Mesendoderm (in vitro differentiated cells): ENCODE results near the gene RCVRN.

Source experiments
- DNase-seq: peaks from one replicate; pipeline ENCODE4 v3.0.0; 2013
- H2AK5ac ChIP-seq: 2 replicates; pipeline ENCODE4 v1.6.1; 2013; ENCODE audit warnings: low read length, inconsistent platforms
- H2BK120ac ChIP-seq: 2 replicates; pipeline ENCODE4 v1.6.1; 2013; ENCODE audit warnings: low read depth, mild to moderate bottlenecking, low read length, moderate library complexity, mixed read lengths
- H2BK15ac ChIP-seq: replicated peaks from 2 replicates; pipeline ENCODE4 v1.6.1; 2013; ENCODE audit warnings: low read depth, mild to moderate bottlenecking, moderate library complexity
- H2BK5ac ChIP-seq: 2 replicates; pipeline ENCODE4 v1.6.1; 2013; ENCODE audit warnings: low read length, inconsistent platforms
- H3K18ac ChIP-seq: 2 replicates; pipeline ENCODE4 v1.6.1; 2013; ENCODE audit warnings: mild to moderate bottlenecking, low read length, mixed read lengths
- H3K23ac ChIP-seq: one replicate; pipeline ENCODE4 v1.6.1; 2013; ENCODE audit warnings: low read length
- H3K27ac ChIP-seq: 2 replicates; pipeline ENCODE4 v1.5.1; 2013; ENCODE audit warnings: low read depth, mild to moderate bottlenecking, inconsistent platforms, low read length, moderate library complexity
- H3K27me3 ChIP-seq: 2 replicates; pipeline ENCODE4 v1.6.1; 2013; ENCODE audit warnings: low read length, control low read depth, mild to moderate bottlenecking, inconsistent platforms; ENCODE audit not compliant: insufficient read depth, poor library complexity
- H3K36me3 ChIP-seq: 2 replicates; pipeline ENCODE4 v1.6.1; 2013; ENCODE audit warnings: low read length, inconsistent platforms; ENCODE audit not compliant: control insufficient read depth, insufficient read depth
- H3K4ac ChIP-seq: one replicate; pipeline ENCODE4 v1.6.1; 2013; ENCODE audit warnings: low read depth, mild to moderate bottlenecking, low read length, moderate library complexity
- H3K4me1 ChIP-seq: 2 replicates; pipeline ENCODE4 v1.6.1; 2013; ENCODE audit warnings: low read depth, low read length, inconsistent platforms; ENCODE audit not compliant: control insufficient read depth
- H3K4me2 ChIP-seq: 2 replicates; pipeline ENCODE4 v1.6.1; 2013; ENCODE audit warnings: low read length
- H3K4me3 ChIP-seq: 2 replicates; pipeline ENCODE4 v1.5.1; 2013; ENCODE audit warnings: mild to moderate bottlenecking, low read length
- H3K56ac ChIP-seq: one replicate; pipeline ENCODE4 v1.6.1; 2013; ENCODE audit warnings: low read length
- H3K79me1 ChIP-seq: 2 replicates; pipeline ENCODE4 v1.6.1; 2013; ENCODE audit warnings: low read length, inconsistent platforms
- H3K79me2 ChIP-seq: 2 replicates; pipeline ENCODE4 v1.6.1; 2013; ENCODE audit warnings: mild to moderate bottlenecking, low read length; ENCODE audit not compliant: control insufficient read depth, insufficient read depth
- H3K9ac ChIP-seq: 2 replicates; pipeline ENCODE4 v1.6.1; 2013; ENCODE audit warnings: low read length, inconsistent platforms
- H4K5ac ChIP-seq: one replicate; pipeline ENCODE4 v1.6.1; 2013; ENCODE audit warnings: low read length
- H4K8ac ChIP-seq: one replicate; pipeline ENCODE4 v1.6.1; 2013; ENCODE audit warnings: low read depth, mild to moderate bottlenecking, control low read depth, low read length, moderate library complexity
- WGBS: extraction: QIAGEN DNeasy Blood & Tissue Kit; methylation state at CpG from one replicate; pipeline ENCODE4 v1.1.7; 2013; ENCODE audit warnings: low lambda C conversion rate, missing lambda C conversion rate; ENCODE audit not compliant: insufficient coverage; ENCODE audit errors: extremely low coverage; 5-methylcytosine and 5-hydroxymethylcytosine counted together

The RCVRN gene

GRCh38 chr17:9913476-9913875 lies 8.4 kb upstream of the RCVRN start:
- Histone ChIP-seq H3K4ac (no peak overlapping the region), H3K79me1 (no peaks in the 10 kb centered on the region), H3K4me1 (no peaks in the 10 kb centered on the region), H2BK5ac (no peak overlapping the region), H3K27ac (no peak overlapping the region), H4K5ac (no peak overlapping the region), H3K56ac (no peak overlapping the region), H3K79me2 (no peaks in the 10 kb centered on the region), H2AK5ac (no peak overlapping the region), H3K18ac (no peak overlapping the region), H2BK15ac (no peak overlapping the region), H2BK120ac (no peak overlapping the region), H3K27me3 (no peaks in the 10 kb centered on the region), H3K9ac (no peak overlapping the region), H3K4me3 (no peak overlapping the region), H3K36me3 (no peaks in the 10 kb centered on the region), H3K23ac (no peak overlapping the region), H3K4me2 (no peak overlapping the region), H4K8ac (no peak overlapping the region)
- DNase-seq, result no peak
- WGBS, result no CpG with 5 or more reads among the region's 5 CpGs

GRCh38 chr17:9912121-9913099 lies 7.3 kb upstream of the RCVRN start:
- Histone ChIP-seq H3K4me1 (no peaks in the 10 kb centered on the region), H3K18ac (no peak overlapping the region), H2AK5ac (no peak overlapping the region)

GRCh38 chr17:9911089-9911488 lies 6.0 kb upstream of the RCVRN start:
- DNase-seq, result no peak

More at GRCh38 chr17:9912121-9913099, 7.3 kb upstream of the RCVRN start:
- H3K36me3 ChIP-seq, result no peaks in the 10 kb centered on the region
- H3K27ac ChIP-seq, result no peak overlapping the region
- no CpG with 5 or more reads among the region's 18 CpGs for WGBS
- H4K5ac ChIP-seq, result no peak overlapping the region
- H3K79me1 ChIP-seq, result no peaks in the 10 kb centered on the region
- H2BK120ac ChIP-seq, result no peak overlapping the region
- H3K23ac ChIP-seq, result no peak overlapping the region
- H2BK5ac ChIP-seq, result no peak overlapping the region
- no peaks in the 10 kb centered on the region for H3K27me3 ChIP-seq
- DNase-seq, result no peak
- H2BK15ac ChIP-seq, result no peak overlapping the region
- no peaks in the 10 kb centered on the region for H3K79me2 ChIP-seq
- no peak overlapping the region for H3K4me3 ChIP-seq
- no peak overlapping the region for H3K56ac ChIP-seq
- H4K8ac ChIP-seq, result no peak overlapping the region
- H3K4me2 ChIP-seq, result no peak overlapping the region
- no peak overlapping the region for H3K4ac ChIP-seq
- H3K9ac ChIP-seq, result no peak overlapping the region

GRCh38 chr17:9908649-9909042 lies 3.6 kb upstream of the RCVRN start:
- no peaks in the 10 kb centered on the region for H3K36me3 ChIP-seq
- H3K27me3 ChIP-seq, result no peaks in the 10 kb centered on the region
- DNase-seq, result no peak
- H3K4ac ChIP-seq, result no peak overlapping the region
- no peak overlapping the region for H4K5ac ChIP-seq
- no peaks in the 10 kb centered on the region for H3K79me1 ChIP-seq
- H3K18ac ChIP-seq, result no peak overlapping the region
- no peak overlapping the region for H2BK5ac ChIP-seq
- no peak overlapping the region for H3K23ac ChIP-seq
- H3K56ac ChIP-seq, result no peak overlapping the region
- no peak overlapping the region for H2BK120ac ChIP-seq
- no peak overlapping the region for H2BK15ac ChIP-seq
- H3K79me2 ChIP-seq, result no peaks in the 10 kb centered on the region
- no peak overlapping the region for H3K4me3 ChIP-seq
- H4K8ac ChIP-seq, result no peak overlapping the region
- no peak overlapping the region for H3K27ac ChIP-seq
- WGBS, result no CpG with 5 or more reads among the region's 7 CpGs
- H2AK5ac ChIP-seq, result no peak overlapping the region
- no peak overlapping the region for H3K4me2 ChIP-seq
- no peaks in the 10 kb centered on the region for H3K4me1 ChIP-seq
- no peak overlapping the region for H3K9ac ChIP-seq

More at GRCh38 chr17:9911089-9911488, 6.0 kb upstream of the RCVRN start:
- no peak overlapping the region for H2BK5ac ChIP-seq
- no peak overlapping the region for H4K8ac ChIP-seq
- H3K27me3 ChIP-seq, result no peaks in the 10 kb centered on the region
- no peak overlapping the region for H2BK120ac ChIP-seq
- H2BK15ac ChIP-seq, result no peak overlapping the region
- H3K4me1 ChIP-seq, result no peaks in the 10 kb centered on the region
- no peak overlapping the region for H3K4me2 ChIP-seq
- H2AK5ac ChIP-seq, result no peak overlapping the region
- no peak overlapping the region for H3K27ac ChIP-seq
- H3K79me2 ChIP-seq, result no peaks in the 10 kb centered on the region
- H3K79me1 ChIP-seq, result no peaks in the 10 kb centered on the region
- H3K18ac ChIP-seq, result no peak overlapping the region
- no CpG with 5 or more reads among the region's 12 CpGs for WGBS
- no peak overlapping the region for H3K4me3 ChIP-seq
- H4K5ac ChIP-seq, result no peak overlapping the region
- no peak overlapping the region for H3K23ac ChIP-seq
- no peak overlapping the region for H3K56ac ChIP-seq
- H3K36me3 ChIP-seq, result no peaks in the 10 kb centered on the region
- H3K4ac ChIP-seq, result no peak overlapping the region
- H3K9ac ChIP-seq, result no peak overlapping the region

GRCh38 chr17:9907883-9908648 lies 3.0 kb upstream of the RCVRN start:
- no CpG with 5 or more reads among the region's 12 CpGs for WGBS
- DNase-seq, result peak; percentile 45
- no peak overlapping the region for H4K5ac ChIP-seq
- H2AK5ac ChIP-seq, result no peak overlapping the region
- no peak overlapping the region for H2BK120ac ChIP-seq
- no peak overlapping the region for H3K4me2 ChIP-seq
- no peaks in the 10 kb centered on the region for H3K79me2 ChIP-seq
- H3K4ac ChIP-seq, result no peak overlapping the region
- H4K8ac ChIP-seq, result no peak overlapping the region
- H3K23ac ChIP-seq, result no peak overlapping the region
- no peaks in the 10 kb centered on the region for H3K4me1 ChIP-seq
- H3K56ac ChIP-seq, result peak overlapping the region; percentile 34
- H3K9ac ChIP-seq, result no peak overlapping the region
- H2BK15ac ChIP-seq, result no peak overlapping the region
- no peak overlapping the region for H3K18ac ChIP-seq
- no peak overlapping the region for H2BK5ac ChIP-seq
- no peaks in the 10 kb centered on the region for H3K27me3 ChIP-seq
- no peak overlapping the region for H3K27ac ChIP-seq
- no peaks in the 10 kb centered on the region for H3K79me1 ChIP-seq
- H3K36me3 ChIP-seq, result no peaks in the 10 kb centered on the region
- no peak overlapping the region for H3K4me3 ChIP-seq
